Tongue (tissue), 1 donor: ENCODE measurements around the gene TRAF5. TPM values are rescaled to one million over a fixed set of nuclear protein-coding genes. Genes with fewer than 3 reads are reported as not detected.

Experiments
- total RNA-seq: library from RNA; depleted of rRNA; stranded (reverse); fragments of >200 nt; gene quantifications from one replicate; pipeline ENCODE4 v1.2.3, GENCODE V29; 2014

The TRAF5 gene
- total RNA-seq, 1 donor from 2014 or later: 24.0 TPM

Other genes starting within 250 kb of the TRAF5 start
- gene KCNH1, start 192.7 kb upstream of the TRAF5 start, total RNA-seq: 2.5 TPM
- 57.0 TPM for gene RCOR3, start 67.5 kb upstream of the TRAF5 start, total RNA-seq
- 0.10 TPM for gene RD3, start 165.3 kb downstream of the TRAF5 start, total RNA-seq